Cardiac muscle cell (in vitro differentiated cells and primary cell): Measurements from ENCODE around the gene YES1. TPM values are rescaled to one million over a fixed set of nuclear protein-coding genes. Genes with fewer than 3 reads are reported as not detected.

Experiments used
- DNase-seq, 2 donors: peaks; one replicate each; pipeline versions ENCODE4 v3.0.0 to v3.0.0-alpha.2; 2010 to 2017; ENCODE audit warnings: low read depth in 1 of 2, low spot score in 1 of 2
- H3K27ac ChIP-seq: fragments of 200-600 bp; sonication (generic); 2 replicates; pipeline ENCODE4 v1.5.1; 2016
- H3K27me3 ChIP-seq: fragments of 200-600 bp; sonication (generic); 2 replicates; pipeline ENCODE4 v1.6.0; 2016; ENCODE audit warnings: control low read depth
- H3K36me3 ChIP-seq: fragments of 200-600 bp; sonication (generic); 2 replicates; pipeline ENCODE4 v1.5.1; 2016; ENCODE audit warnings: control low read depth
- H3K4me1 ChIP-seq: fragments of 200-600 bp; sonication (generic); 2 replicates; pipeline ENCODE4 v1.8.1; 2017; ENCODE audit warnings: low read depth, mild to moderate bottlenecking, mixed run types
- H3K4me3 ChIP-seq: fragments of 200-600 bp; sonication (generic); 2 replicates; pipeline ENCODE4 v1.5.1; 2016; ENCODE audit warnings: mild to moderate bottlenecking
- H3K9me3 ChIP-seq: fragments of 200-600 bp; sonication (generic); 2 replicates; pipeline ENCODE4 v1.5.1; 2017; ENCODE audit warnings: low read depth, mild to moderate bottlenecking, control low read depth
- polyA plus RNA-seq: library from polyadenylated mRNA; unstranded; fragments of >200 nt; fragmentation: Nextera tagmentation; extraction: Ambion mirVana; gene quantifications from 2 replicates; pipeline ENCODE4 v1.2.1, GENCODE V29; 2016
- total RNA-seq: library from RNA; depleted of rRNA; stranded (reverse); fragments of >200 nt; gene quantifications from 2 replicates; pipeline ENCODE4 v1.2.3, GENCODE V29; 2016
- TF ChIP-seq, protein P1 (sequence below): IDR thresholded peaks from 2 replicates; pipeline ENCODE4 v1.5.1; 2012; ENCODE audit warnings: low read depth, mild to moderate bottlenecking, low read length

Gene YES1
- total RNA-seq (96.0 and 124 TPM in 2 replicates), polyA plus RNA-seq (18.5 and 20.6 TPM in 2 replicates)

GRCh38 chr18:811892-812375, at the start of gene YES1:
YES1 (minus strand) TSS chr18:812242; CDS start chr18:756827, 55,415 bp downstream.
- no peaks in the 10 kb centered on the region for H3K9me3 ChIP-seq
- DNase-seq, result peak; percentile 70 to 82
- peaks cover 18% of the 10 kb centered on the region for H3K4me1 ChIP-seq
- H3K27ac ChIP-seq, result peak within 1 kb of the TSS; percentile 98
- no peaks in the 10 kb centered on the region for H3K36me3 ChIP-seq
- TF ChIP-seq, protein P1, sequence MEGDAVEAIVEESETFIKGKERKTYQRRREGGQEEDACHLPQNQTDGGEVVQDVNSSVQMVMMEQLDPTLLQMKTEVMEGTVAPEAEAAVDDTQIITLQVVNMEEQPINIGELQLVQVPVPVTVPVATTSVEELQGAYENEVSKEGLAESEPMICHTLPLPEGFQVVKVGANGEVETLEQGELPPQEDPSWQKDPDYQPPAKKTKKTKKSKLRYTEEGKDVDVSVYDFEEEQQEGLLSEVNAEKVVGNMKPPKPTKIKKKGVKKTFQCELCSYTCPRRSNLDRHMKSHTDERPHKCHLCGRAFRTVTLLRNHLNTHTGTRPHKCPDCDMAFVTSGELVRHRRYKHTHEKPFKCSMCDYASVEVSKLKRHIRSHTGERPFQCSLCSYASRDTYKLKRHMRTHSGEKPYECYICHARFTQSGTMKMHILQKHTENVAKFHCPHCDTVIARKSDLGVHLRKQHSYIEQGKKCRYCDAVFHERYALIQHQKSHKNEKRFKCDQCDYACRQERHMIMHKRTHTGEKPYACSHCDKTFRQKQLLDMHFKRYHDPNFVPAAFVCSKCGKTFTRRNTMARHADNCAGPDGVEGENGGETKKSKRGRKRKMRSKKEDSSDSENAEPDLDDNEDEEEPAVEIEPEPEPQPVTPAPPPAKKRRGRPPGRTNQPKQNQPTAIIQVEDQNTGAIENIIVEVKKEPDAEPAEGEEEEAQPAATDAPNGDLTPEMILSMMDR, result no peak
- H3K4me3 ChIP-seq, result peak within 1 kb of the TSS; percentile 98
- H3K27me3 ChIP-seq, result no peaks in the 10 kb centered on the region

DNA sequence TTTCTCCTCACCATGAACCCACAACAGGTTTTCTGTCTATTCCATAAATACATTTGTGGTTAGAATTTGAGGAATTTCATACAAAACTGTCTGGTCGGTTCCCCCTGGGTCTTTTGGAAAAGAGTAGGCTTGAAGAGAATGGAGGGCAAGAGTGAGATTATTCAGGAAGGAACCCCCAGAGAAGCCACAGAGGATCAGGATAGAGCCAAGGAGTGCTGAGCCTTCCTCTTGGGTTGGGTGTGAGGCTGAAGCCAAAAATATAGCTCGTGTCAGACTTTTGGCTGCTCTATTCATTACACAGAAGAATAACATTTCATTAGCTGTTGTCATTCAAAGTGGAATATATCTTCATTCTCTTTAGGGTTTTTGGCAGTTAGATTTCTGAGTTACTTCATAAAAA, 45.9 kb upstream of the YES1 start:
- Histone ChIP-seq H3K9me3 (no peaks in the 10 kb centered on the region), H3K27me3 (no peaks in the 10 kb centered on the region), H3K36me3 (no peaks in the 10 kb centered on the region), H3K4me1 (no peaks in the 10 kb centered on the region), H3K27ac (no peak overlapping the region), H3K4me3 (no peak overlapping the region)
- DNase-seq, result no peak
- TF ChIP-seq, protein P1, result no peak

- Histone ChIP-seq H3K36me3 (no peaks in the 10 kb centered on the region), H3K4me3 (no peak overlapping the region), H3K27me3 (no peaks in the 10 kb centered on the region), H3K4me1 (no peaks in the 10 kb centered on the region), H3K27ac (no peak overlapping the region), H3K9me3 (no peaks in the 10 kb centered on the region)
- TF ChIP-seq, protein P1, result no peak
- no peak for DNase-seq
Observed at GRCh38 chr18:853471-853870, 41.4 kb upstream of the YES1 start.

GRCh38 chr18:850960-851359, 38.9 kb upstream of the YES1 start:
- H3K9me3 ChIP-seq, result no peaks in the 10 kb centered on the region
- H3K4me3 ChIP-seq, result no peak overlapping the region
- TF ChIP-seq, protein P1, result no peak
- H3K36me3 ChIP-seq, result no peaks in the 10 kb centered on the region
- DNase-seq, result no peak
- H3K27me3 ChIP-seq, result no peaks in the 10 kb centered on the region
- H3K27ac ChIP-seq, result no peak overlapping the region
- no peaks in the 10 kb centered on the region for H3K4me1 ChIP-seq

GRCh38 chr18:849021-849420, 37.0 kb upstream of the YES1 start:
- no peaks in the 10 kb centered on the region for H3K36me3 ChIP-seq

More at GRCh38 chr18:849021-849420, 37.0 kb upstream of the YES1 start:
- no peak overlapping the region for H3K27ac ChIP-seq
- no peaks in the 10 kb centered on the region for H3K9me3 ChIP-seq
- TF ChIP-seq, protein P1, result no peak
- no peak overlapping the region for H3K4me3 ChIP-seq
- DNase-seq, result no peak
- H3K4me1 ChIP-seq, result no peaks in the 10 kb centered on the region
- no peaks in the 10 kb centered on the region for H3K27me3 ChIP-seq
